Spleen (tissue), 7 donors: ENCODE data around the gene TNFRSF13B.

Source experiments
- POLR2A ChIP-seq, 3 donors: fragments of 450-650 bp; IDR thresholded peaks; one replicate each; pipeline ENCODE4 v1.5.1; 2017; ENCODE audit warnings: antibody characterized with exemption in 3 of 3, mild to moderate bottlenecking in 1 of 3
- POLR2AphosphoS5 ChIP-seq, 3 donors: sonication (generic); formaldehyde crosslinking; IDR thresholded peaks; one replicate each; pipeline ENCODE4 v1.5.1; 2017; ENCODE audit warnings: antibody characterized with exemption in 3 of 3
- TF ChIP-seq, protein P1 (sequence below), 11 experiments: fragments of 200-600 bp in 7 of 11; fragments of 450-650 bp in 4 of 11; sonication (generic) in 4 of 11; IDR thresholded peaks in 8 of 11; conservative IDR thresholded peaks in 3 of 11; 1 replicate in 7 of 11; 2 replicates in 4 of 11; pipeline versions ENCODE4 v1.4.0 to v1.8.0; 2016 to 2021; ENCODE audit warnings: antibody characterized with exemption in 11 of 11, inconsistent platforms in 4 of 11, mild to moderate bottlenecking in 1 of 11
- donor health status: DM: no; HTN: no; CAD: no; lungs with moderate emphysema.
- donor health status: DM: no; HTN: no; CAD: no.
- donor health status: DM: no; HTN: no; CAD: no.

GRCh38 chr17:16953347-16953746 lies 18.6 kb downstream of the TNFRSF13B start:
- TF ChIP-seq, protein P1, sequence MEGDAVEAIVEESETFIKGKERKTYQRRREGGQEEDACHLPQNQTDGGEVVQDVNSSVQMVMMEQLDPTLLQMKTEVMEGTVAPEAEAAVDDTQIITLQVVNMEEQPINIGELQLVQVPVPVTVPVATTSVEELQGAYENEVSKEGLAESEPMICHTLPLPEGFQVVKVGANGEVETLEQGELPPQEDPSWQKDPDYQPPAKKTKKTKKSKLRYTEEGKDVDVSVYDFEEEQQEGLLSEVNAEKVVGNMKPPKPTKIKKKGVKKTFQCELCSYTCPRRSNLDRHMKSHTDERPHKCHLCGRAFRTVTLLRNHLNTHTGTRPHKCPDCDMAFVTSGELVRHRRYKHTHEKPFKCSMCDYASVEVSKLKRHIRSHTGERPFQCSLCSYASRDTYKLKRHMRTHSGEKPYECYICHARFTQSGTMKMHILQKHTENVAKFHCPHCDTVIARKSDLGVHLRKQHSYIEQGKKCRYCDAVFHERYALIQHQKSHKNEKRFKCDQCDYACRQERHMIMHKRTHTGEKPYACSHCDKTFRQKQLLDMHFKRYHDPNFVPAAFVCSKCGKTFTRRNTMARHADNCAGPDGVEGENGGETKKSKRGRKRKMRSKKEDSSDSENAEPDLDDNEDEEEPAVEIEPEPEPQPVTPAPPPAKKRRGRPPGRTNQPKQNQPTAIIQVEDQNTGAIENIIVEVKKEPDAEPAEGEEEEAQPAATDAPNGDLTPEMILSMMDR (IDR thresholded peaks at IDR 0.05 in 8 of 11, conservative IDR thresholded peaks at IDR 0.05 in 3 of 11): no peak
- TF ChIP-seq POLR2AphosphoS5 (IDR thresholded peaks at IDR 0.05) (no peak), POLR2A (IDR thresholded peaks at IDR 0.05) (no peak)
